ENCODE data around the gene PRRX1.

PRRX1 gene

GRCh38 chr1:170725326-170725725 is 61.4 kb downstream of the PRRX1 start:
- no peak for DNase-seq

DNA sequence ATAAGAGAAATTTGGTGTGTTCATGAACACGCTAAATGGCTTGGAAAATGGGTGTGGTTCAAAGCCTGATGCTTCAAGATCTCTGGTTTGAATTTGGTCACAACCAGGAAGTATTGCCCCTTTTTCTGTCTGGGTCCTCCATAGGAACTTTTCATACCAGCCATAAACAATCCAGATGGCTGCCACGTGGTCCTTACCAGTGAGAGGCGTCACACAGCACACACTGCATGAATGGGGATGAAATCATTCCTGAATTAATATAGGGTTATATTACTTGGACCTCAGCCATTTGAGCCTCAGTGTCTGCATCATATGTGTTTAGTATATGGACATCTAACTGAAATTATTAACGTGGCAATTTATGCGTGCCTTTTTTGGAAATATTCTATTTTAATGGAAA is 64.0 kb downstream of the PRRX1 start:
- DNase-seq = no peak

DNA sequence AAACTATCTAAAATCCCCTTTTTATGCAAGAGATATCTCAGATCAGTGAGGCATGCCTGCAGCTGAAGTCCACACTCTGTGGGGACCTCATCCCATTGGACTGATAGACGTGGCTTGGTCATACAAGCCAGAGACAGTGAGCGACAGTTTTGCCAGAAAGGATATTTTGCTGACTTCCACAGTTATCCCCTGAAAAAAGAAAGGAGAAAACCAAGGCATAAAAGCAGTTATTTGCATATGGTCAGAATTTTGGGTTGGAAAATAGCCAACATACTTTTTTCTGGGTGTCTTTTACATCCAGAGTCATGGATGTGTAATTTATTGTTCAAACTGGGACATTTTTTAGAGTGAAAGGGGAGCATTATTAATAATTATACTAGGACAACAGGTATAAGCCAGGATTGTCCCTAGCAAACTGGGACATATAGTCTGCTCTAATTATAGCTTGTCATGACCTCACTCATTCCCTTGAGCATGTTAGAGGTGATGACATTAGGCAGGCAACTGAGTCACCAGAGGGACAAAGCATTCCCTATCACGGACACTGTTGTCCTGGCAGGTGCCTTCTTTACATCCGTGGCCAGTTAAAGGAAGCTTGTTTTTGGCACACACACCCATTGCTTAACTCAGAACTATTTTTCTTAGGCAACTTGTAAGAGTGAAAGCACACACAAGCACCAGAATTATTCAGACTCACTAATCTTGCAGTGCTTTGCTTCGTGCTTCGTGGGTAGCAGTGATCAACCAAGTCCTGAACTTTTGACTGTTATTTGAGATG is 65.5 kb downstream of the PRRX1 start:
- DNase-seq = no peak

DNA sequence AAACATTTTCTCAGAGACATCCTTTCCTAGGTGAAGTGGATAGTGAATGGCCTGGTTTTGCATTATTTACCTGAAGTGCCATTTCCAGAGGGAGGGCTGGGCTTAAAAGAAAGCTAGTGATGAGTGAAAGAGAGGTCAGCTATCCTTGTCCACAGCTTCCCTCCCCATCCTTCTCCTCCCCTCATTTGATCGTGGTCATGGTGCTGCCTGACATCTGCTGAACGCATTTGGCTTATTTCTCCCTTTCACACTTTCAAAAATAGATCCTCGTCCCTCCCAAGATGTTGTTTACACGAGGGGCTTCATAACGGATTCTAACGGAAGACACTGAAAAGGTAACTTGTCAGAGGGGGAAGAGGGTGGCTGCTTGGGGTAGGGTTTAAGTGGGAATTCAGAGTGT is 66.1 kb downstream of the PRRX1 start:
- no peak for DNase-seq

DNA sequence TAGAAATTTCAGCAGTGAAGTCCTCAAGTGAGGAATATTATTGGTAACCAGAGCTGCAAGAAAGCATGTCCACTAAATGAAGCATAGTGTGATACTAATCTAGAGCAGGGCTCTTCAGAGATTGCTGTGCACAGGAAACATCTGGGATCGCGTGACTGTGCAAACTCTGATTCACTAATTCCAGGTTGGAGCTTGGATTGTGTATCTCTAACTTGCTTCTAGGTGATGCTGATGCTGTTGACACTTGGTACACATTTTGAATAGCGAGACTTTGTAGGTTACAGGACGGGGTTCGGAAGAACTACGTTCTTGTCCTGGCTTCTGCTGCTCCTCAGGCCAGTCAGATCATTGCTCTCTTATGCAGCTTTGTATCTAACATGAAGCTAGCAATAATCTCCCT is 66.5 kb downstream of the PRRX1 start:
- DNase-seq = no peak

GRCh38 chr1:170731566-170732251 is 67.8 kb downstream of the PRRX1 start:
- DNase-seq = no peak

- no peak for DNase-seq
Observed at GRCh38 chr1:170732252-170732588, 68.3 kb downstream of the PRRX1 start.

GRCh38 chr1:170734412-170735175 is 70.7 kb downstream of the PRRX1 start:
- DNase-seq = no peak

- no peak for DNase-seq
Observed at GRCh38 chr1:170735366-170736263, 71.7 kb downstream of the PRRX1 start.

DNA sequence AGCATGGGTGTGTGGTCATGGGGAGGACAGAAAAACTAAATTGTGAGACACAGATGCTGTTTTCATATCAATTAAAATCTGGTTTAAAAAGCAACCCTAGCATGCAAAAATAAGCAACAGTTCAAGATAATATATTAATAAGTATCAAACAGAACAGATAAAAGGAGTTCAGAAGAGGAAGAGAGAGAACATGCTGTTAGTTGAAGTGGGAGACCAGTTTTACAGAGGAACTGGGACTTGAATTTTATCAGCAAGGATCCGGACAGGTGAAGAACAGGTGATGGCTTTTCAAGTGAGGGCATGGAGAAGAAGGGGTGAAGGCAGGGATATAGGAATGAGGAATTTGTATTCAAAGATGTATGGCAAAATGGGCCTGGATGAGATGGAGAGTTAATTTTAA is 75.9 kb downstream of the PRRX1 start:
- DNase-seq = no peak

GRCh38 chr1:170741678-170742077 is 77.7 kb downstream of the PRRX1 start:
- no peak for DNase-seq

GRCh38 chr1:170742600-170742999 is 78.7 kb downstream of the PRRX1 start:
- no peak for DNase-seq

DNA sequence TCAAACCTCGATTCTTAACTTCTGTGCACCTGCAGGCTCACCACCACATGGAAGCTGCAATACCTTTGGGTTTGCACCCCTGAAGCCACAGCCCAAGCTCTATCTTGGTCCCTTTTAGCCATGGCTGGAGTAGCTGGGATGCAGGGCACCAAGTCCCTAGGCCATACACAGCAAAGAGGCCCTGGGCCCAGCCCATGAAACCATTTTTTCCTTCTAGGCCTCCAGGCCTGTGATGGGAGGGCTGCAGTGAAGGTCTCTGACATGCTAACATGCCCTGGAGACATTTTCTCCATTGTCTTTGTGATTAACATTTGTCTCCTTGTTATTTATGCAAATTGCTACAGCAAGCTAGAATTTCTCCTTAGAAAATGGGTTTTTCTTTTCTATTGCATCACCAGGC is 79.2 kb downstream of the PRRX1 start:
- DNase-seq = no peak

DNA sequence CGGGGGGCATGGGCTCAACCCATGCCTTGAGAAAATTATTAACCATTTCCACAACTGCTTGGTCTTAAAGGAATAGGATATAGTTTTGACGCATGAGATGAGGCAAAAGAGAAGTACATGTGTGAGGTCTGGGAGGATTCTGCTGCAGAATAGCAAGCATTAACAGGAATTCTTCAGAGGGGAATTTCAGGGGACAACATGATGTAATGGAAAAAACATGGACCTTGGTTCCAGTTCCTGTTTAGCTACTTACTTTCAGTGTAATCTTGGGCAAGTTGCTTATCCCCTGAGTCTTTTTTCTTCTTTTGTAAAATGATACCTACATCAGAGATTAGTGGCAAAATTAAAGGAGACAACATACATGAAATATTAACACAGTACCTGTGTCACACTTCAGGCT is 85.6 kb downstream of the PRRX1 start:
- no peak for DNase-seq

GRCh38 chr1:170749959-170750358 is 86.0 kb downstream of the PRRX1 start:
- DNase-seq = no peak

GRCh38 chr1:170755795-170756194 is 91.9 kb downstream of the PRRX1 start:
- no peak for DNase-seq

DNA sequence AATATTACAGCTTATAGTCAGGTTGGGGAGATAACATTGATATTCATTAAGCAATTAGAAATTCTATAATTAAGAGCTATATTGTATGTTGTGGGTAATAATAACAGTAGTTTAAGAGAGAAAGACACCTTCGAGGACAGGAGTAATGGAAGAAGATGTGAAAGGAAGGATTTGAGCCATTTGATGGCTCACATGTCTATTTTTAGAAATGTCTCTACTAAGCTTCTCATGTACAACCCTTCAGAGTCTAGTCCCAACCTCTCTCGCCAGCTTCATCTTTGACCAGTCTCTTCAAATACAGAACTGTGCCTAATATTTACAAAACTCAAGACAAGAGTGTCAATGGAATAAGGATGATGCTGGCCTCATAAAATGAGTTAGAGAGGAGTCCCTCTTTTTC is 95.1 kb downstream of the PRRX1 start:
- no peak for DNase-seq

DNA sequence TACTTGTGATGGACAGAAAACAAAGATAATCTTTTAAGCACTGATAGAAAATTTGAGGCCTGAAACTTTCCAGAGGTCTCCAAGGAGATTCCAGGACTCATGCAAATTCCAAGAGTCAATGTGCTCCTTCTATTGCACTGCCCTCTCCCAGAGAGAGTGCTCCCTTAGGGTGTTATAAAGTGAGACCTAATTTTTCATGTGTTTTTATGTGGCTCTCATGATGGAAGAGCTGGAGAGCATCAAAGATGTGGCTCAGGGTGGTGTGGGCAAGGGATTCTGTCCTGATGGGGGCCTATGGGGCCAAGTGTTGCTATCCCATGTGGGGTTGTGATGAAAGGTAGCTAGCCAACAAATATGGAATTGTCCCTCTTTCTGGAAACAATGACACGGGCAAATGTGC is 101.3 kb downstream of the PRRX1 start:
- DNase-seq = no peak

- DNase-seq = peak; percentile 22
Observed at GRCh38 chr1:170765712-170766330, 101.9 kb downstream of the PRRX1 start.

DNA sequence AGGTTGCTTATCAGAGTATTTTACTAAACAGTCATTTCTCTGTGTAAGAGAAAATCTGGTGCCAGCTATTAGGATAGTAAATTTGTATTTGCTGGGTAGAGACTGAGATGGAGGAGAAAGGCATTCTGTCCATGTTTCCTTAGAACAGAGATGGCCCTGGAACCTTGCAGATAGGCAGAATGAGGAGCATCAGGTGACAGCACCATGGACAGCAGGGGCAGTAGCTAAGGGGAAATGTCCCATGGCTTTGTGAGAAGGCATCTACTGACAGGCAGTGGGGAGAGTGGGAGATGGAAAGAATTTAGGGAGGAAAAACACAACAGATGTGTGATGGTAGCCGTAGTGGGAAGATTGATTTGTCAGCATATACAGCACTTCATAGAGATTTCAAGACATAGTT is 105.0 kb downstream of the PRRX1 start:
- no peak for DNase-seq

DNA sequence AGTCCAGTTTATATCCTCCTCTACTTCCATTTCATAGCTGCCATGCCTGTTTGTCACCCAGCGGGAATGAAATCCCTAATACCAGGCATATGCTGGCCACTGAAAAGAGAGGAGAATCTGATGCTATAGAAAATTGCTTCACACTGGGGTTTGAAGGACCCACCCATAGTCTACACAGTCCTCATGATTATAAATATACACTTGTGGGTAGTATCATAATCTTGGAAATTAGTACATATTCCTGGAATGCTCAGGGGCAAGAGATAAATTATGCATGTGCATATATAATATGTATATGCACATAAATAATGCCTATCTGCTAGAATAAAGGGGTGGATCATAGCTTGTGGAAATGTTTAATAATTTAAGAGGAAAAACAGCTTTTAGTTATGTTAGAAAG is 105.8 kb downstream of the PRRX1 start:
- DNase-seq = no peak

GRCh38 chr1:170770254-170770653 is 106.3 kb downstream of the PRRX1 start:
- no peak for DNase-seq

DNA sequence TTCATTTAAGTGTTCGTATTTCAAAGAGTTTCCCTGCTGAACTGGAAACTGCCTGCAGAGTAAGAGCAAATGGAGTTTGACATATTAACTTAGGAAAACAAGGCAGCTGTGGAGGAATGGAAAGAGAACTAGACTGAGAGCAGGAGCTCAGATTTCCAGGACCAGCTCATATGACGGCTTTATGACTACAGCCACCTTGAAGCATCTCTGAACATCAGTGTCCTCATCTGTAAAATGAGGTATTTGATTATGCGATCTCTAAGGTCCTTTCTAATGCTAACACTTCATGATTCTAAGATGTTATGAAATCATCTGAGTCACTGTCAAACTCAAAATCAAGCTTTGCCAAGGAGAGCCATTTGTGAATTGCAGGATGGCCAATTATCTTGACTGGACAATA is 112.3 kb downstream of the PRRX1 start:
- no peak for DNase-seq
